Vagina (tissue), 2 donors: ENCODE data around the gene VIPR2.

ENCODE experiments used
- CTCF ChIP-seq, 3 experiments: fragments of 450-650 bp in 2 of 3; fragments of 200-600 bp in 1 of 3; sonication (generic) in 1 of 3; IDR thresholded peaks; one replicate each; pipeline ENCODE4 v1.5.1; 2017 to 2019; ENCODE audit warnings: antibody characterized with exemption in 3 of 3, mild to moderate bottlenecking in 2 of 3, moderate library complexity in 2 of 3
- POLR2A ChIP-seq, 2 donors: fragments of 450-650 bp; IDR thresholded peaks; one replicate each; pipeline ENCODE4 v1.6.1; 2017; ENCODE audit warnings: antibody characterized with exemption in 2 of 2, mild to moderate bottlenecking in 2 of 2, moderate library complexity in 2 of 2
- POLR2AphosphoS5 ChIP-seq, 2 donors: sonication (generic); formaldehyde crosslinking; IDR thresholded peaks; one replicate each; pipeline ENCODE4 v1.9.0; 2017; ENCODE audit warnings: antibody characterized with exemption in 2 of 2, mild to moderate bottlenecking in 2 of 2, low read depth in 1 of 2; ENCODE audit not compliant: insufficient read depth in 1 of 2

- TF ChIP-seq POLR2AphosphoS5 (IDR thresholded peaks at IDR 0.05; ENCODE audit: insufficient read depth in 1 of 2, low read depth in 1 of 2), result no peak
- TF ChIP-seq CTCF (IDR thresholded peaks at IDR 0.05), result no peak
- TF ChIP-seq POLR2A (IDR thresholded peaks at IDR 0.05), result no peak
These were observed 37.3 kb downstream of the VIPR2 start for GRCh38 chr7:159107161-159107892.
